A549 (cell line): Measurements from ENCODE around the gene MYOD1.

Source experiments
- CHD2 ChIP-seq: fragments of 150-350 bp; IDR thresholded peaks from 2 replicates; pipeline ENCODE4 v1.6.1; 2014; ENCODE audit warnings: low read length; ENCODE audit not compliant: partially characterized antibody
- EP300 ChIP-seq, 2 experiments: fragments of >200 bp; sonication (Bioruptor Twin); formaldehyde crosslinking; IDR thresholded peaks; 2 replicates in 1 of 2; 3 replicates in 1 of 2; pipeline ENCODE4 v1.6.1; 2016 to 2017
- ESRRA ChIP-seq: fragments of 150-350 bp; IDR thresholded peaks from 2 replicates; pipeline ENCODE4 v1.6.1; 2014; ENCODE audit warnings: mild to moderate bottlenecking, low read length, borderline replicate concordance
- FOSL2 ChIP-seq, 2 experiments: fragments of 450-650 bp in 1 of 2; fragments of >200 bp in 1 of 2; sonication (Bioruptor Twin) in 1 of 2; formaldehyde crosslinking; IDR thresholded peaks; 2 replicates each; pipeline versions ENCODE4 v1.5.0 to v1.6.1; 2016 to 2020; ENCODE audit warnings: mild to moderate bottlenecking in 1 of 2, moderate library complexity in 1 of 2
- MAFK ChIP-seq: fragments of 450-650 bp; IDR thresholded peaks from 2 replicates; pipeline ENCODE4 v1.6.1; 2014; ENCODE audit not compliant: partially characterized antibody
- NFE2L2 ChIP-seq: fragments of 150-350 bp; conservative IDR thresholded peaks from 2 replicates; pipeline ENCODE4 v1.6.1; 2014; ENCODE audit warnings: low read length
- POLR2A ChIP-seq: IDR thresholded peaks from 2 replicates; pipeline ENCODE4 v1.6.1; 2012; ENCODE audit warnings: mild to moderate bottlenecking, low read length
- RFX5 ChIP-seq: fragments of 450-650 bp; IDR thresholded peaks from 2 replicates; pipeline ENCODE4 v1.7.1; 2014; ENCODE audit warnings: antibody characterized with exemption, mild to moderate bottlenecking, moderate library complexity
- ZFP36 ChIP-seq: fragments of 450-650 bp; IDR thresholded peaks from 2 replicates; pipeline ENCODE4 v1.6.1; 2014; ENCODE audit warnings: borderline replicate concordance; ENCODE audit not compliant: partially characterized antibody
- TF ChIP-seq, protein P1 (sequence below): IDR thresholded peaks from 2 replicates; pipeline ENCODE4 v1.6.1; 2012
- TF ChIP-seq, protein P2 (sequence below): fragments of 200-600 bp; sonication (generic); IDR thresholded peaks from 2 replicates; pipeline ENCODE4 v1.6.1; 2016; ENCODE audit warnings: antibody characterized with exemption, mild to moderate bottlenecking, moderate library complexity
- TF ChIP-seq, protein P3 (sequence below): fragments of >200 bp; sonication (Bioruptor Twin); formaldehyde crosslinking; IDR thresholded peaks from 3 replicates; pipeline ENCODE4 v1.5.1; 2016
- TF ChIP-seq, protein P4 (sequence below): fragments of 250-450 bp; sonication (Bioruptor Pico); IDR thresholded peaks from 2 replicates; pipeline ENCODE4 v1.5.0; 2020; ENCODE audit warnings: low read depth, mild to moderate bottlenecking, moderate library complexity

DNA sequence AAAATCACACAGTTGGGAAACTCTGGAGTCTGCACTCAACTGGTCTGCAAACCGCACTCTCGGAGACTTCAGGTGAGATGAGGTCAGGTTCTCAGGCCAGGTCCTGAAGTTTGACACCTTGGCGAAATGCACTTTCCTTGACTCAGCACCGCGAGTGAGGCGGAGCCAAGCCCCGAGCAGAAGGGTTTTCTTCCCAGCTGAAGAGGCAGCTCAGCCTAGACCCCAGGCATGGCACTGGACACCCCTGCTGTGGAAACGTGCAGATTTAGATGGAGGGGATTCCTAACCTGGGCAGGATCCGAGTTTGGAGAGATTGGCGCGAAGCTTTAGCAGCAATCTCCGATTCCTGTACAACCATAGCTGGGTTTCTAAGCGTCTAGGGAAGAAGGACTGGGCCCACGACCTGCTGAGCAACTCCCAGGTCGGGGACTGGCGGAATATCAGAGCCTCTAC lies 835 bp upstream of the MYOD1 start:
- no peak for TF ChIP-seq MAFK
- TF ChIP-seq FOSL2 (IDR thresholded peaks at IDR 0.05): no peak
- TF ChIP-seq FOSL2 (CRISPR knock-in tag; IDR thresholded peaks at IDR 0.05): no peak
- TF ChIP-seq, protein P1, sequence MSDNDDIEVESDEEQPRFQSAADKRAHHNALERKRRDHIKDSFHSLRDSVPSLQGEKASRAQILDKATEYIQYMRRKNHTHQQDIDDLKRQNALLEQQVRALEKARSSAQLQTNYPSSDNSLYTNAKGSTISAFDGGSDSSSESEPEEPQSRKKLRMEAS: no peak
- no peak for TF ChIP-seq POLR2A
- TF ChIP-seq, protein P2, sequence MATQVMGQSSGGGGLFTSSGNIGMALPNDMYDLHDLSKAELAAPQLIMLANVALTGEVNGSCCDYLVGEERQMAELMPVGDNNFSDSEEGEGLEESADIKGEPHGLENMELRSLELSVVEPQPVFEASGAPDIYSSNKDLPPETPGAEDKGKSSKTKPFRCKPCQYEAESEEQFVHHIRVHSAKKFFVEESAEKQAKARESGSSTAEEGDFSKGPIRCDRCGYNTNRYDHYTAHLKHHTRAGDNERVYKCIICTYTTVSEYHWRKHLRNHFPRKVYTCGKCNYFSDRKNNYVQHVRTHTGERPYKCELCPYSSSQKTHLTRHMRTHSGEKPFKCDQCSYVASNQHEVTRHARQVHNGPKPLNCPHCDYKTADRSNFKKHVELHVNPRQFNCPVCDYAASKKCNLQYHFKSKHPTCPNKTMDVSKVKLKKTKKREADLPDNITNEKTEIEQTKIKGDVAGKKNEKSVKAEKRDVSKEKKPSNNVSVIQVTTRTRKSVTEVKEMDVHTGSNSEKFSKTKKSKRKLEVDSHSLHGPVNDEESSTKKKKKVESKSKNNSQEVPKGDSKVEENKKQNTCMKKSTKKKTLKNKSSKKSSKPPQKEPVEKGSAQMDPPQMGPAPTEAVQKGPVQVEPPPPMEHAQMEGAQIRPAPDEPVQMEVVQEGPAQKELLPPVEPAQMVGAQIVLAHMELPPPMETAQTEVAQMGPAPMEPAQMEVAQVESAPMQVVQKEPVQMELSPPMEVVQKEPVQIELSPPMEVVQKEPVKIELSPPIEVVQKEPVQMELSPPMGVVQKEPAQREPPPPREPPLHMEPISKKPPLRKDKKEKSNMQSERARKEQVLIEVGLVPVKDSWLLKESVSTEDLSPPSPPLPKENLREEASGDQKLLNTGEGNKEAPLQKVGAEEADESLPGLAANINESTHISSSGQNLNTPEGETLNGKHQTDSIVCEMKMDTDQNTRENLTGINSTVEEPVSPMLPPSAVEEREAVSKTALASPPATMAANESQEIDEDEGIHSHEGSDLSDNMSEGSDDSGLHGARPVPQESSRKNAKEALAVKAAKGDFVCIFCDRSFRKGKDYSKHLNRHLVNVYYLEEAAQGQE: no peak
- no peak for TF ChIP-seq NFE2L2
- no peak for TF ChIP-seq CHD2
- TF ChIP-seq, protein P3, sequence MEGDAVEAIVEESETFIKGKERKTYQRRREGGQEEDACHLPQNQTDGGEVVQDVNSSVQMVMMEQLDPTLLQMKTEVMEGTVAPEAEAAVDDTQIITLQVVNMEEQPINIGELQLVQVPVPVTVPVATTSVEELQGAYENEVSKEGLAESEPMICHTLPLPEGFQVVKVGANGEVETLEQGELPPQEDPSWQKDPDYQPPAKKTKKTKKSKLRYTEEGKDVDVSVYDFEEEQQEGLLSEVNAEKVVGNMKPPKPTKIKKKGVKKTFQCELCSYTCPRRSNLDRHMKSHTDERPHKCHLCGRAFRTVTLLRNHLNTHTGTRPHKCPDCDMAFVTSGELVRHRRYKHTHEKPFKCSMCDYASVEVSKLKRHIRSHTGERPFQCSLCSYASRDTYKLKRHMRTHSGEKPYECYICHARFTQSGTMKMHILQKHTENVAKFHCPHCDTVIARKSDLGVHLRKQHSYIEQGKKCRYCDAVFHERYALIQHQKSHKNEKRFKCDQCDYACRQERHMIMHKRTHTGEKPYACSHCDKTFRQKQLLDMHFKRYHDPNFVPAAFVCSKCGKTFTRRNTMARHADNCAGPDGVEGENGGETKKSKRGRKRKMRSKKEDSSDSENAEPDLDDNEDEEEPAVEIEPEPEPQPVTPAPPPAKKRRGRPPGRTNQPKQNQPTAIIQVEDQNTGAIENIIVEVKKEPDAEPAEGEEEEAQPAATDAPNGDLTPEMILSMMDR: no peak
- no peak for TF ChIP-seq EP300 (IDR thresholded peaks at IDR 0.05)
- TF ChIP-seq, protein P4, sequence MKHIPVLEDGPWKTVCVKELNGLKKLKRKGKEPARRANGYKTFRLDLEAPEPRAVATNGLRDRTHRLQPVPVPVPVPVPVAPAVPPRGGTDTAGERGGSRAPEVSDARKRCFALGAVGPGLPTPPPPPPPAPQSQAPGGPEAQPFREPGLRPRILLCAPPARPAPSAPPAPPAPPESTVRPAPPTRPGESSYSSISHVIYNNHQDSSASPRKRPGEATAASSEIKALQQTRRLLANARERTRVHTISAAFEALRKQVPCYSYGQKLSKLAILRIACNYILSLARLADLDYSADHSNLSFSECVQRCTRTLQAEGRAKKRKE: no peak
- TF ChIP-seq ZFP36: no peak
- no peak for TF ChIP-seq ESRRA
- no peak for TF ChIP-seq RFX5
